ENCODE results near the gene DNTTIP2.

- no peak for TF ChIP-seq CTCF (IDR thresholded peaks at IDR 0.05; ENCODE audit: poor library complexity)
- no peak for TF ChIP-seq EZH2 (IDR thresholded peaks at IDR 0.05; ENCODE audit: borderline replicate concordance)
Measured at GRCh38 chr1:93845538-93846205, 33.3 kb downstream of the DNTTIP2 start.

Data from hepatocyte (in vitro differentiated cells).